ENCODE results near the gene FH.

Gene FH

DNA sequence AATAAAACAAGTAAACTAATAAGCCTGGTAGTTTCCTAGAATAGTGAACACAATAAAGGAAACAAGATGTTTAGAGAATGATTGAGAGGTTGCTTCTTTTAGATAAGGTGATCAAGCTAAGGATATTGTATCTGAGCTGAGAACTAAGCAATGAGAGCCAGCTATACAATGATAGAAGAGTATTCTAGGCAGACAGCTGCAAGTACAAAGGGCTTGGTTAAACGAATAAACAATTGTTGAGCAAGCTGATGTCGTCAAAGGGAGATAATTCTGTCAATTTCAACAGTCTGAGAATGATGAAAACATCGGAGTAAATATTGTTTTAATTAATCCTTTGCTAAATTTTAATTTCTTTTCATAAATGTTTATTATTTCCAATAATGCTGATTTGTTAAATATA is 5.5 kb upstream of the FH start:
- no peak for DNase-seq (ENCODE audit: low read depth in 2 of 3, low spot score in 1 of 3)

DNA sequence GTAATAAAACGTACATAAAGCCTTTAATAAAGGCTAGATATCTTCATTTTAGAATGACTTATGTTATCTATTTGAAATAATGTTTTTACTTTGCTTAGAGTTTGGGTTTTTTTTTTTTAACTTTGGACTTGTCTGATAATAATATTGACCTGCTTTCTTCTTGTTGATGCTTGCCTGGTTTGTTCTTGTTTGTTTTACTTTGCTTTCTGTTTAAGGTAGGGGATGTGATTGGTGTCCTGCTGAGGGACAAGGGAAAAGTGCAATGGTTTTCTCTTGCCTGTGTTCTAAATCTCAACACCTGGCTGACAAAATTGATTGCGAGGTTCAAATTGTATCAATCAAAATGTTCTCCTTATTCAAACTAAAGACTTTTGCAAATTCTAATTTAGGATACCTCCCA is 2.2 kb upstream of the FH start:
- DNase-seq (ENCODE audit: low read depth in 2 of 3, low spot score in 1 of 3): no peak

DNA sequence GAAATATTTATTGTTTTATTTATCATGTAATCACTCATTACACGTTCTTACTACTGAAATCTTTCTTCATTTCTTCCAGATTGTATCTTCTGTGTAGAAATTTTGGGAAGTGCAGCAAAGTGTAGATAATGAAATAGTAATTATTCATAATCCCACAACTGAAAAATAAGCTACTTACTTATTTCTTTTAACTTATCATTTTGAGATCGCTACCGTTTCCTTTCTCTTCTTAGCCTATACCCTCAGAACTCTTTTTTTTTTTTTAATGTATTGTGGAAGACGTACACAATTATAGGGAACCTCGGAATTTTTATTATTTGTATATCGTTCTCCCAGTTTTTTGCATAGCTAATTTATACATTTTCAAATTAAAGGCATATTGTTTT is 518 bp upstream of the FH start:
- no peak for DNase-seq (ENCODE audit: low read depth in 2 of 3, low spot score in 1 of 3)

DNA sequence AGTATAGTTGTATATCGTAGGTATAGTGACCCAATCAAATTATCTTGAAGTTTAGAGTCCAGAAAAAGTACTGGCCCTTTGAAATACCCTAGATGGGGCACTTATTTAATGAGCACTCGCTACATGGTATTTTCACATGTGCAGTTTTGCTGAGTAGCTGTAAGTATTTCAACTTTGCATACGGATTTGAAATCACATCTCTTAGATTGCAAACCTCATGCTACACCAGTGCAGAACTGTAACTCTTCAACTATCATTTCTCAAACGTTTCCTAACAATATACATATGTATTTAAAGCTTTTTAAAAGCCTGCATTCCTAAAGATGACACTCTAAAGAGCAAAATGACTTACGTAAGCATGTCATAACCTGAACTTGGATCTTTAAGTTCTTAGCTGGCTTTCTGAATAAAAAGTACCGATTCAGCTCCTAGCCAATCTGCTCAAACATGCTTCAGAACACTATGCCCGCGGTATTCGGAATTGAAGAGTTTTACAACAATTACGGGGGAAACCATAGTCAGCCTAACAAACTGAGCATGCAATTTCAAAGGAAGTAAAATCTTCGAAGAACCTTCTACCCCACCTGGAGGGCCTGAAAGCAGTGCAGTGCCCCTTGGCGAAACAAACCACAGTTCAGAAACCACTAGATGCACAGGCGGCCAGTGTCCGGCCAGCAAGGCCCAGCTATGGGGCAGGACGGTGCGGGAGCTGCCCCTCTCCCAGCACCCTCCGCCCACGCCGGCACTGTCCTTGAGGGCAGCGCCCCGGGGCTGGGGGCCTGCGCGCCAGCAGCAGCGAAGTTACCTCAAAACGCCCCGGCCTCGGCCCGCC is 863 bp downstream of the FH start:
- peak in 1 of 3 donors; percentile 24 for DNase-seq (ENCODE audit: low read depth in 2 of 3, low spot score in 1 of 3)

DNA sequence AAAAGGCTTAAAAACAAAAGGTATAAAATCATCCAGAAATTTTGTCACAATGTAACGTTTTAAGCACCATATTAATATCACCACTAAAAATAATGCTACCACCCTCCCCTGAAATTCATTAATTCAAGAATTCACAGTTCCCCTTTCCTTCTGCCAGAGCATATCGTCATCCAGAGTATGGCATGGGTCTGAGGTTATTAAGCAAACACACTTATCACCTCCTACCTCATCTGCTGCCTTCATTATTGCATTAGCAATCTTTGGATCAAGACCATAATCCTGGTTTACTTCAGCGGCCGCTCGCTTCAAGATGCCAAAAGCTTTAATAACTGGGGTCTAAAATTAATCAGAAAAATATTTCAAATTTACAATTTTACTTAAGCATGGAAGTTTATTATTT is 6.2 kb downstream of the FH start:
- no peak for DNase-seq (ENCODE audit: low read depth in 2 of 3, low spot score in 1 of 3)

DNA sequence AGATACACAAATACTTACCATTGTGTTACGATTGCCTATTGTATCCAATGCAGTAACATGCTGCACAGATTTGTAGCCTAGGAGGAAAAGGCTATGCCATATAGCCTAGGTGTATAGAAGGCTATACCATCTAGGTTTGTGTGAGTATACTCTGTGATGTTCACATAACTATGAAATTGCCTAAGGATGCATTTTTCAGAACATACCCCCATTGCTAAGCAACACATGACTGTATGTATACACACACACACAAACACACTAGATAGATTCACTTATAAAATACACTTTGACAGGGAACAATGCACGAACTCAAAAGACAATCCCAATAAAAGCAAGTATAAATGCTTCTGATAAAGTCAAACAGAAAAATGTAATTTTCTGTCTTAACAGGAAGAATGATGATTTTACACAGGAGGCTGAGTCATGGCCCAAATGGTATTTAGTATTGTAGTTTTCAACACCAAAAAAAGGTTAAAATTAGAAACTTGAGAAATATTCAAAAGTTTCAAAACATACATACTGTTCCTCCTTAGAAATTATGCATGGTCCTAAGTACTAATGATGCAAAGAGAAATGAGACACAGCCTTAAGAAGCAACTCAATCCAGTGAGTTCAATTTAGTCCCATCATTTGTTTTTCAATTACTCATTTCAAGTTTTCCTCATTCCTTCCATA is 12.2 kb downstream of the FH start:
- DNase-seq (ENCODE audit: low read depth in 2 of 3, low spot score in 1 of 3): no peak

DNA sequence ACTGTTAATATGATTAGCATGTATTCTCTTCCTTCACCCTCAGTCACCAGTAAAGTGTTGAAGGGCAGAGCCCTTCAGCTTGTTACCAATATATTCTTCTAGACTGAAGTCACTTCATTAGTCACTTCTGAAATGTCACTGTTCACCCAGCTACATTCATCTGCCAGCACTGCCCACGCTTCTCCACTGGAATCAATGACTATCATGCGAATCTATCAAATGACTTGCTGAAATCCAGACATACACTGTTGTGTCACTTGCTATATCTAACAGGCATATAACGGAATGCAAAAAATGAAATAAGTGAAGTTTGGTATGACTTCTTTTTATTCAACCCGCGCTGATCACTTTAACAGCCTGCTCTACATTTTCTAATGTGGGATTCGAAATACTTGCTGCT is 16.1 kb downstream of the FH start:
- DNase-seq (ENCODE audit: low read depth in 2 of 3, low spot score in 1 of 3): no peak

DNA sequence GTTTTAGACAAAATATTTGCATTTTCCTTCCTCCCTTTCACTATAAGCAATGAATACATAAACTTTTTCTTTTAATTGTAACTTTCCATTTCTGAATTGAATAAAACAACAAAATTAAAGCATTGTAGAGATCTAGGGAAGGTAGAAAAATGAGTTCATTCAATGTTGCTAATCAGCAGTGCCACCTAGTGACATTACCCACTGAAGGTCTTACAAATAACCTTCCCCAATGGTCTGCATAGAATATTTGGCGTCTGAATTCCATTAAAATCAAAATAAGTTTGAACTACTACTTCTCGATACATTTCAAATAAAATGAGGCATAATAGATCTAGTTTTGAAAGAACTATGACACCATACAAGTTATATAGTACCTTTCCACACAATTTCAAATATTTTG is 19.6 kb downstream of the FH start:
- no peak for DNase-seq (ENCODE audit: low read depth in 2 of 3, low spot score in 1 of 3)

DNA sequence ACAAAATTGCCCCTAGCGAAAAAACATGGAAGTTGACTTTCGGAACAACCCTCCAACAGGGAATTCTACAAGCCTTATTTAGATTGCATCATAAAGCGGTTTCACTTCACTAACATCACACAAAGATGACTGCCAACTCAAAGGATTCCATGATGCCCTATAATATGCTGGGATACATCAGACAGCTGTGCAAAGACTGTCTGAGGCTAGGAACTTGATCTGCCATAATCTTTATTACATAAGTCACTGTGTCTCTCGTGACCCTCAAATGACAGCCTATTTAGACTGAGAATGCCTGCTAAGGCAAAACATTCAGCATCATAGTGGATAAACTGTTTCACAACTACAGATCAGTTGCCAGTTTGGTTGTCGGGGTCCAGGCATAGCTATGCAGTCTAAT is 23.8 kb downstream of the FH start:
- no peak for DNase-seq (ENCODE audit: low read depth in 2 of 3, low spot score in 1 of 3)

DNA sequence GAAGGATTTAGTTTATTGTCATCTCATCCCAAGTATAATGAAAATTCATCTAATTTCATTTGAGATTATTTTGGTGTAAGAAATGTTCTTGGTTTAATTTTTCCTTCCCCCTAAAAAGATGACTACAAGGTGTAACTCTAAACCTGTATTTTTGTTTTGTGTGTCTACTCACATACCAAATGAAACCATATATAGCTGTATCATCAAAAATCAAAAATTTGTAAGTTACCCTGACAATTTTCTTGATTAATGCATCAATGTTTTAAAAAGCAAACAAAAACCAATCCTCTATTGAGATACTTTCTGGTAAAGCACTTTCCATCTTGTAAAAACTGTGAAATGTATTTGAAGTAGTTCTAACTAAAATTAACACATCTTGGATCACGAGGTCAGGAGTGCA is 30.8 kb downstream of the FH start:
- no peak for DNase-seq (ENCODE audit: low read depth in 2 of 3, low spot score in 1 of 3)

DNA sequence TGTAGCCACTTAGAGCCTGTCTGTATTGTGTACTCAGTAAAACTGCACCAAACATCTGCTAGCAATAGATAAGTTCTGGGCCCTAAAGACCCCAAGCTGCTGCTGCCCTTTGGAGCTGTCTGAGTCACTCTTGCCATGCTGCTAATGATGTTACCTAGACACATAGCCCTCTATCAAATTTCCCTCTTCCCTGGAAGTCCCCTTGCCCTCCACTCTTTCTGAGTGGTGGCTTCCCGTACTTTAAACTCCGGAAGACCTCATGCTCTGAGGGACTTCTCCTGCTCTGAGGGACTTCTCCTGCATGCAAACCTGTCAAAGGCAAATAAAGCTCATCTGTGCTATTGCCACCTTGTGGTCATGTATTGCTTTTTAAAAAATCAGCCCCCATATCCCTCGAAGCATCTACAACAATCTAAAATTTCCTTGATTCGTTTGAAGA is 34.0 kb downstream of the FH start:
- DNase-seq (ENCODE audit: low read depth in 2 of 3, low spot score in 1 of 3): no peak

DNA sequence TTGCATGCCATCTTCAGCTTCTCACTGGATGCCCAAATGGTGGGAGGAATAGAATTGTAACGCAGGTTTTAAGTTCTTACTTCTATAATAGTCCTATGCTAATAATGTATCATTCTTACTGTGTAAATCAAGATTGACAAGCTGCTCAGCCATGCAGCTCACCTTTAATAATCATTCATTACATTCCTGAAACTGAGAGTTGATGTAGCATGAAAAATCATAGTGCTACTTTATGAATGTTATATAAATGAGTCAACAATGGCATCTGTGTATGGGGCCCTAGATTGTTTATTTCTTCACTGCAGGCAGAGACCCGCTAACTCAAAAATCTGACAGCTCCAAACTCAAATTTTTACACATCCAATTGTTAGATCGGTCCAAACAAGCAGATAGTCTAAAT is 34.4 kb downstream of the FH start:
- no peak for DNase-seq (ENCODE audit: low read depth in 2 of 3, low spot score in 1 of 3)

DNA sequence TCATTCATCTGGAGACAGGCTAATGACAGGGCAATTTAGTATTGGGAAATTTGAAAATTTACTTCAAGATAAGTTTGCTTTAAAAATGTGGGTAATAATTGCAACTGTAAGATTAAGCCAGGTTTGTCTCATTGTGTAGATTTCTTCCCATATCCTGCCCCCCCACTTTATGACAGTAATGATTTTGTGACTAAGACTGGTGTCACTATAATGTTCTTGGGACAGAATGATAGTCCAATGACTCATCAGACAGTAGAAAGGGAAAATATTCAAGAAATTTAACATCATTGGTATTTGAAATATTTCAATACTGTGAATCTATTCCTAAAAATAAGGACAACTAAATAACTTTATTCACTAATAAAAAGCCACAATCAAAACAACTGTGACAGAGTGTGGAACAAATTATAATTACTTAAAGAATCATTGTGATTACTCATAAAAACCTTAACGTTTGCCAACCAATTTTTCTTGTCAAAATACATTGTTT is 36.7 kb downstream of the FH start:
- DNase-seq (ENCODE audit: low read depth in 2 of 3, low spot score in 1 of 3): no peak

DNA sequence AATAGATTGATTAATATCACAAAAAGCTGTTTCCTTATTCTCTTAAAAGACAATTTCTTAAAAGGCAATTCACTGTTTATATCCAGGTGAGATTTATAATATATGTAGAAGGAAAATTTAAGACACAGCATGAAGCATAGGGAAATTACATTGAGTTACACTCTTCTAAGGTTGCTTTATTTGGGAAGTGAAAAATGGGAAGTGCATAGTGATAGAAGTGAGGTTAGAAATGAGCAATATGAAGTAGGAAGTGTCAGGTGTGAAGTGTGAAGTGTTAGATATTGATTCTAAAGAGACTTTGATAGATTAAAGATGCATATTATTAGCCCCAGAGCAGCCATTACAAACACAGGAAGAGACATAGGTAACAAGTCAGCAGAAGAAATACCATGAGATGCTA is 40.3 kb downstream of the FH start:
- DNase-seq (ENCODE audit: low read depth in 2 of 3, low spot score in 1 of 3): no peak

DNA sequence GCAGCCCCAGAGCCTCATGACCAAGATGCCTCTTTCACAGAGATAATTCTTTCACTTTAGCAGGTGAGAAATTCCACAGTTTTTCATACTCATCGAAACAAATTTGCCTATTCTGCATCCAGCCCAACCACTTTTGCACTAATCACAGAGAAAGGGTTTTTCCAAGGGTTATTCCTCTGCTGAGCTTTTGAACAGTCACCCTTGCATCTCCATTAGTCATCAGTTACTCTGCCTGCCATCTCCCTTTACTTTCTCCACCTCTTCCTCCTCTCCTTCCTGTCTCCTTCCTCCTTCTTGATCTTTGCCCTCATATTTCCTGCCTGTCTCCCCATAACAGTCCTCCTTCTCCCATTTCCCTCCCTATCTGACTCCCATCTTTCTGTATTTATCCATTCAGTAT is 43.9 kb downstream of the FH start:
- no peak for DNase-seq (ENCODE audit: low read depth in 2 of 3, low spot score in 1 of 3)

DNA sequence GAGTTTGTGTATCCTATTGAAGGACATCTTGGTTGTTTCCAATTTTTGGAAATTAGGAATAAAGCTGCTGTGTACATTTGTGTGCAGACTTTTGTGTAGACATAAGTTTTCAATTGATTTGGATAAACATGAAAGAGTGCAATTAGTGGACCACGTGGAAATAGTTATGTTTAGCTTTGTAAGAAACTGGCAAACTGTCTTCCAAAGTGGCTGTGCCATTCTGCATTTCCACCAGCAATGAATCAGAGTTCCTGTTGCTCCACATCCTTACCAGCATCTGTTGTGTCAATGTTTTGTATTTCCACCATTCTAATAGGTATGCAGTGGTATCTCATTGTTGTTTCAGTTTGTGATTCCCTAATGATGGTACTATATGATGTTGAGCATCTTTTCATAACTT is 46.5 kb downstream of the FH start:
- no peak for DNase-seq (ENCODE audit: low read depth in 2 of 3, low spot score in 1 of 3)

DNA sequence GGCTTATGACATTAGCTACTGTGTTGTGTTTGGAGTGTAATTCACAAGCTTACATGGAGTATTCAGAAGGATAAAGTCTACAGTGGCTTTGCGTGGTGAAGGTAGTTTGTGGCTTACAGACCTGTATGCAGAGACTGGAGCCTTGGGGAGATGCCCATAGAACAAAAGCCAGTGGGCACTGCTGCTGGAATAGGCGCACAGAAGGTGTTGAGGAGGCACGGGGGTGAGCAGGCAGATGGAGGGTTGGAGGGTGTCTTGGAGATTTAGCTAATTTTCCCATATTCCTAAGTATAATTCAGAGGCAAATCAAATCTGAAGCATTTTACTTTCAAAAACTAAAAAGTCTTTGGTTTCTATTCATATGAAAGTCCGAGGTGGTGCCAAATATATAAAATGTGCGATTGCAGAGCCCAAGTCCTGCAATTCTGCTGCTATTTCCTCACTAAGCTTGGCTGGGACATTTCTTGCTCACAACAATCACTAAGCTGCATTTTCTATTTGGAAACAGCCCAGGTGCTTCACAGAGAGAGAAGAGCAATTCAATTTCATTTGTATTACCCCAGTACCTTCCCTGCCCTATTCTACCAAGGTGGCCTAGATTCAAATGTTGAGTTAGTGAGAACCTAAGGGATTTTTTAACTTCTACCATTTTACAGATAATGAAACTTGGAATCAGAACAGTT is 48.5 kb downstream of the FH start:
- DNase-seq (ENCODE audit: low read depth in 2 of 3, low spot score in 1 of 3): no peak

DNA sequence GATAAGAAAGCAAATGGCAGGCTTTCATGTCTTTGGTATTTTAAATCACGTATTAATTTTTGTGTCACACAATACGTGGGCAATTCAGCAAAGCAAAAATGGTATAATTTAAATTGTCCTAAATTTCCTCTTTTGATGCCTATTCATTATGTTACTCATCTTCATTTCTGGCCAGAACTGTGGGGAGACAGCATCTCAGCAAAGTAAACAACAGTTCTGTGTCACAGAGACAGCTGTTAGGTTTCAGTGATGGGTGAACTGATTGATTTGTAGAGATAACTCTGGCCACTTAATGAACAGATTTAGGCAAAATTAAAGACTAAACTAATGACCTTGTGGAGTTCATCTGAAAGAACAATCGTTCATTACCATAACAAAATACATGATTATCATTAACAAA is 49.2 kb downstream of the FH start:
- no peak for DNase-seq (ENCODE audit: low read depth in 2 of 3, low spot score in 1 of 3)

DNA sequence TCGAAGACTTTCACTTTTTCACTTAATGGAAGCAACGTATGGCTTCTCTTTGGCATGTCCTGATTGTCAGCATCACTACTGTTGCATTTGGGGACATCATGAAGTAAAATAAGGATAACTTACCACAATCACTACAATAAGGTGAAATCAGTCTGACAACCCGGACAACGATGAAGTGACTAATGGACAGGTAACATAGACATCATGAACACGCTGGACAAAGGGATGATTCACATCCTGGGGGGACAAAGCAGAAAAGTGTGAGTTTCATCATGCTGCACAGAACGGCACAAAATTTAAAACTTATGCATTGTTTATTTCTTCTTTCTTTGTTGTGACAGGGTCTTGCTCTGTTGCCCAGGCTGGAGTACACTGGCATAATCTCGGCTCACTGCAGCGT is 53.9 kb downstream of the FH start:
- no peak for DNase-seq (ENCODE audit: low read depth in 2 of 3, low spot score in 1 of 3)

DNA sequence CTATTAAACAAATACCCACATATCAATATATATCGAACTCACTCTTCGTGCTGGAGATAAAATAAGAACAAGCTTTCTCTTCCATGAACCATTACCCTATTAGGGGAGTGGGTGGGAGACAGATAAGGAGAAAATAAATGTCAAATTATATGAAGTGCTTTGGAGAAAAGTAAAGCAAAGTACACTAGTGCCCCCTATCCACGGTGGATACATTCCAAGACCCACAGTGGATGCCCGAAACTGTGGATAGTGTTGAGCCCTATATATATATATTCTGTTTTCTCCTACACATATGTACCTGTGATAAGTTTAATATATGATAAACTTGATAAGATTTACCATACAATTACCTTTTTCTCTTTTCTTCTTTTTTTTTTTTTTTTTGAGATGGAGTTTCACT is 54.6 kb downstream of the FH start:
- DNase-seq (ENCODE audit: low read depth in 2 of 3, low spot score in 1 of 3): no peak

DNA sequence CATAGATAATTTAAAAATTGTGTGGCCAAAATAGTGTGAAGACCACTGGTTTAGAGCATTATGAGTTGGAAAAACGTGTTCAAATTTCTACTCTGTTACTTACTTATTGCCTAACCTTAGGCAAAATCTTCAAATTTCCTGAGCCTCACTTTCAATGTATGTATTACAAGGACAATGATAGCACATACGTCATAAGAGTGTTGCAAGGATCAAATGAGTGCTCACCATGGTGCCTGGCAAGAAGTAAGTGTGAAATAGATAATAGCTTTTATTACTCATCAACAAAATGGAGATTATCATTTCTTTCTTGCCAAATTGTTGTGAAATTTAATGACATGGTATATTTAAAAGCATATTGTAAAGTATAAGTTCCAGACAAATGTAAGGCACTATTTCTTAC is 57.2 kb downstream of the FH start:
- DNase-seq (ENCODE audit: low read depth in 2 of 3, low spot score in 1 of 3): no peak

Data from stimulated activated CD4-positive, alpha-beta T cell treated with anti-CD3 and anti-CD28 coated beads, Interleukin-12 subunit alpha, Interleukin-12 subunit beta, amount 100 ng/mL, for 48 hours (primary cell).